SK-N-MC (cell line): ENCODE results near the gene LRMDA.

Source experiments
- EZH2 ChIP-seq: fragments of 200-600 bp; sonication (generic); IDR thresholded peaks from one replicate; pipeline ENCODE4 v1.6.1; 2017; ENCODE audit warnings: antibody characterized with exemption
- POLR2AphosphoS5 ChIP-seq: IDR thresholded peaks from 2 replicates; pipeline ENCODE4 v1.6.1; 2012; ENCODE audit warnings: mild to moderate bottlenecking, low read depth, low read length, borderline replicate concordance

DNA sequence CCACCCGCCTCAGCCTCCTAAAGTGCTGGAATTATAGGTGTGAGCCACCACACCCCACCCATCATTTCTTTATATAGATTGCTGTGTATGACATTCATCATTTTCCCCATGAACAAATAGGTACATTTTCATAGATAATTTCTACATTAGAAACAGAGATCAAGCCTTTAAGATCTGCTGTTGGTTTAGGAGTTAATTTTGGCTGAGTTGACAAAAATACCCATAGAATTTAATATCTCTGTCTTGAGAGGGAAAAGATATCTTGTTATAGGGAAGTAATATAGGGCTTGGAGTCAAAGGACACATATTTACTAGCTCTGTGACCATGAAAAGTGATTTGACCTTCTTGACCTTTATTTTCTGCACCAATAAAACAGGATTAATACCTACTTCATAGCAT, 51.8 kb downstream of the LRMDA start:
- TF ChIP-seq POLR2AphosphoS5 (no peak), EZH2 (no peak)
